H9 (cell line): ENCODE results near the gene SIAH2. TPM values are rescaled to one million over a fixed set of nuclear protein-coding genes. Genes with fewer than 3 reads are reported as not detected.

Source experiments
- DNase-seq: peaks from one replicate; pipeline ENCODE4 v3.0.0-alpha.2; 2017
- H2AFZ ChIP-seq: one replicate; pipeline ENCODE4 v1.6.1; 2013; ENCODE audit warnings: mild to moderate bottlenecking, low read length, control low read depth, moderate library complexity
- H2AK5ac ChIP-seq: 2 replicates; pipeline ENCODE4 v1.6.1; 2013; ENCODE audit warnings: low read length, control low read depth, mixed read lengths; ENCODE audit not compliant: insufficient read length
- H2BK120ac ChIP-seq: one replicate; pipeline ENCODE4 v1.6.1; 2013; ENCODE audit warnings: low read depth, mild to moderate bottlenecking, low read length, control low read depth, inconsistent platforms; ENCODE audit not compliant: poor library complexity, severe bottlenecking
- H2BK12ac ChIP-seq: 2 replicates; pipeline ENCODE4 v1.6.1; 2013; ENCODE audit warnings: low read length, control low read depth, mixed read lengths, low read depth; ENCODE audit not compliant: insufficient read length
- H2BK15ac ChIP-seq: 2 replicates; pipeline ENCODE4 v1.6.1; 2013; ENCODE audit warnings: low read depth, low read length, control low read depth
- H2BK20ac ChIP-seq: one replicate; pipeline ENCODE4 v1.6.1; 2013; ENCODE audit warnings: low read depth, mild to moderate bottlenecking, low read length, control low read depth, inconsistent platforms; ENCODE audit not compliant: poor library complexity, severe bottlenecking
- H2BK5ac ChIP-seq: 2 replicates; pipeline ENCODE4 v1.6.1; 2013; ENCODE audit warnings: low read length, control low read depth, mixed read lengths; ENCODE audit not compliant: insufficient read length
- H3K14ac ChIP-seq: 2 replicates; pipeline ENCODE4 v1.6.1; 2013; ENCODE audit warnings: low read length, control low read depth; ENCODE audit not compliant: insufficient read depth
- H3K18ac ChIP-seq: 2 replicates; pipeline ENCODE4 v1.6.1; 2013; ENCODE audit warnings: low read depth, mild to moderate bottlenecking, mixed read lengths, low read length, control low read depth; ENCODE audit not compliant: insufficient read length
- H3K23ac ChIP-seq: 2 replicates; pipeline ENCODE4 v1.6.1; 2013; ENCODE audit warnings: low read length, control low read depth, mixed read lengths, low read depth; ENCODE audit not compliant: insufficient read length
- H3K23me2 ChIP-seq: 2 replicates; pipeline ENCODE4 v1.6.1; 2013; ENCODE audit warnings: low read depth, mild to moderate bottlenecking, mixed read lengths, low read length, control low read depth; ENCODE audit not compliant: insufficient read length, poor library complexity, severe bottlenecking
- H3K27ac ChIP-seq: 2 replicates; pipeline ENCODE4 v1.5.1; 2013; ENCODE audit warnings: low read length, control low read depth, mixed read lengths, low read depth; ENCODE audit not compliant: insufficient read length
- H3K27me3 ChIP-seq: 2 replicates; pipeline ENCODE4 v1.6.1; 2013; ENCODE audit warnings: low read length, control low read depth, inconsistent platforms; ENCODE audit not compliant: insufficient read depth
- H3K4ac ChIP-seq: 2 replicates; pipeline ENCODE4 v1.6.1; 2013; ENCODE audit warnings: low read depth, mild to moderate bottlenecking, control low read depth, inconsistent platforms, low read length, moderate library complexity
- H3K4me1 ChIP-seq: 2 replicates; pipeline ENCODE4 v1.6.1; 2013; ENCODE audit warnings: low read length, control low read depth, inconsistent platforms; ENCODE audit not compliant: insufficient read depth
- H3K4me2 ChIP-seq: 2 replicates; pipeline ENCODE4 v1.6.1; 2013; ENCODE audit warnings: low read length, control low read depth, mixed read lengths; ENCODE audit not compliant: insufficient read length, insufficient read depth
- H3K56ac ChIP-seq: 2 replicates; pipeline ENCODE4 v1.6.1; 2013; ENCODE audit warnings: low read depth, mild to moderate bottlenecking, mixed read lengths, low read length, control low read depth; ENCODE audit not compliant: insufficient read length
- H3K79me1 ChIP-seq: 2 replicates; pipeline ENCODE4 v1.6.1; 2013; ENCODE audit warnings: low read depth, mild to moderate bottlenecking, moderate library complexity, low read length, control low read depth, inconsistent platforms; ENCODE audit not compliant: insufficient read depth, poor library complexity, severe bottlenecking
- H3K79me2 ChIP-seq: 2 replicates; pipeline ENCODE4 v1.6.1; 2013; ENCODE audit warnings: low read length, control low read depth, inconsistent platforms; ENCODE audit not compliant: insufficient read depth
- H3K9ac ChIP-seq: 2 replicates; pipeline ENCODE4 v1.6.1; 2013; ENCODE audit warnings: low read length, control low read depth, mixed read lengths; ENCODE audit not compliant: insufficient read length; ENCODE audit errors: extremely low read depth
- H3K9me3 ChIP-seq: one replicate; pipeline ENCODE4 v1.6.1; 2013; ENCODE audit warnings: low read depth, low read length, inconsistent platforms; ENCODE audit not compliant: control insufficient read depth
- H3T11ph ChIP-seq: one replicate; pipeline ENCODE4 v1.6.1; 2013; ENCODE audit warnings: mild to moderate bottlenecking, low read length, control low read depth, inconsistent platforms
- H4K20me1 ChIP-seq: one replicate; pipeline ENCODE4 v1.6.1; 2013; ENCODE audit not compliant: control insufficient read depth, insufficient read length, insufficient read depth
- H4K5ac ChIP-seq: 2 replicates; pipeline ENCODE4 v1.6.1; 2013; ENCODE audit warnings: low read depth, mild to moderate bottlenecking, mixed read lengths, low read length, control low read depth; ENCODE audit not compliant: insufficient read length
- H4K8ac ChIP-seq: replicated peaks from 2 replicates; pipeline ENCODE4 v1.6.1; 2013; ENCODE audit warnings: low read length, control low read depth, mixed read lengths, low read depth; ENCODE audit not compliant: insufficient read length
- H4K91ac ChIP-seq: 2 replicates; pipeline ENCODE4 v1.6.1; 2013; ENCODE audit warnings: low read depth, mild to moderate bottlenecking, moderate library complexity, mixed read lengths, low read length, control low read depth; ENCODE audit not compliant: insufficient read length
- H3K27ac Mint-ChIP-seq, 3 experiments: 2 replicates in 2 of 3; 3 replicates in 1 of 3; pipeline ENCODE4 v1.8.0; 2020 to 2021; ENCODE audit warnings: mixed read lengths in 3 of 3, mild to moderate bottlenecking in 1 of 3, moderate library complexity in 1 of 3
- H3K27me3 Mint-ChIP-seq: 2 replicates; pipeline ENCODE4 v1.8.0; 2021; ENCODE audit warnings: low read depth, mild to moderate bottlenecking, moderate library complexity, mixed read lengths
- H3K36me3 Mint-ChIP-seq, 3 experiments: 2 replicates in 2 of 3; 3 replicates in 1 of 3; pipeline ENCODE4 v1.8.0; 2020 to 2021; ENCODE audit warnings: low read depth in 3 of 3, mixed read lengths in 3 of 3; ENCODE audit not compliant: insufficient read depth in 1 of 3
- H3K4me1 Mint-ChIP-seq, 2 experiments: 2 replicates each; pipeline ENCODE4 v1.8.0; 2020; ENCODE audit warnings: mixed read lengths in 2 of 2
- H3K4me3 Mint-ChIP-seq, 2 experiments: 2 replicates in 1 of 2; 3 replicates in 1 of 2; pipeline ENCODE4 v1.8.0; 2020 to 2021; ENCODE audit warnings: mild to moderate bottlenecking in 2 of 2, mixed read lengths in 2 of 2, moderate library complexity in 1 of 2
- H3K9me3 Mint-ChIP-seq, 2 experiments: 2 replicates in 1 of 2; 3 replicates in 1 of 2; pipeline ENCODE4 v1.8.0; 2020; ENCODE audit warnings: mild to moderate bottlenecking in 2 of 2, mixed read lengths in 2 of 2, moderate library complexity in 1 of 2
- CTCF ChIP-seq: fragments of 200-600 bp; sonication (generic); conservative IDR thresholded peaks from 3 replicates; pipeline ENCODE4 v1.8.0; 2021; ENCODE audit warnings: antibody characterized with exemption, mild to moderate bottlenecking
- WGBS: extraction: QIAGEN DNeasy Blood & Tissue Kit; methylation state at CpG from one replicate; pipeline ENCODE4 v1.1.7; 2013; ENCODE audit warnings: missing lambda C conversion rate, low lambda C conversion rate, mixed read lengths; ENCODE audit not compliant: insufficient read length; ENCODE audit errors: extremely low coverage; 5-methylcytosine and 5-hydroxymethylcytosine counted together
- total RNA-seq: library from RNA; stranded (reverse); gene quantifications from 2 replicates; pipeline ENCODE4 v1.2.1, GENCODE V29; 2021

SIAH2 gene
- total RNA-seq, 1 experiment from 2014 or later = 17.4 TPM

- no peak overlapping the region for H2BK20ac ChIP-seq
- H4K8ac ChIP-seq = no peak overlapping the region
- no peak overlapping the region for H3K27ac ChIP-seq
- H3K79me1 ChIP-seq = no peaks in the 10 kb centered on the region
- no peak overlapping the region for H2AK5ac ChIP-seq
- TF ChIP-seq CTCF = no peak
- H3K14ac ChIP-seq = no peak overlapping the region
- H2BK5ac ChIP-seq = no peak overlapping the region
- H3T11ph ChIP-seq = no peak overlapping the region
- H3K4ac ChIP-seq = no peak overlapping the region
- no peak overlapping the region for H2AFZ ChIP-seq
- no peaks in the 10 kb centered on the region for H3K23me2 ChIP-seq
- DNase-seq = no peak
- H2BK120ac ChIP-seq = no peak overlapping the region
- no peak overlapping the region for H3K18ac ChIP-seq
- no peak overlapping the region for H3K56ac ChIP-seq
- H2BK15ac ChIP-seq = no peak overlapping the region
- Mint-ChIP-seq H3K4me3 (no peak overlapping the region; a peak in 1 of 5 replicates), H3K36me3 (no peaks in the 10 kb centered on the region), H3K27me3 (no peaks in the 10 kb centered on the region), H3K9me3 (no peaks in the 10 kb centered on the region), H3K4me1 (peaks cover 0 to 2% of the 10 kb centered on the region in 2 experiments; a peak in 1 of 4 replicates), H3K27ac (no peak overlapping the region)
- H4K5ac ChIP-seq = no peak overlapping the region
- no peaks in the 10 kb centered on the region for H3K27me3 ChIP-seq
- no peaks in the 10 kb centered on the region for H3K4me1 ChIP-seq
- no peaks in the 10 kb centered on the region for H3K79me2 ChIP-seq
- no peak overlapping the region for H3K4me2 ChIP-seq
- no peak overlapping the region for H2BK12ac ChIP-seq
- H4K20me1 ChIP-seq = no peaks in the 10 kb centered on the region
- H3K9ac ChIP-seq = no peak overlapping the region
- no peak overlapping the region for H4K91ac ChIP-seq
- no CpG with 5 or more reads among the region's 7 CpGs for WGBS
- H3K9me3 ChIP-seq = no peaks in the 10 kb centered on the region
- H3K23ac ChIP-seq = no peak overlapping the region
Measured at GRCh38 chr3:150725548-150725947, 37.4 kb downstream of the SIAH2 start.
